SH-SY5Y (cell line): Measurements from ENCODE around the gene ADK.
A peak's percentile ranks its signal among the peaks of the same experiment; 100 is the strongest.

Experiments
- GATA2 ChIP-seq: IDR thresholded peaks from 2 replicates; pipeline ENCODE4 v1.6.1; 2011; ENCODE audit warnings: mild to moderate bottlenecking, low read depth, low read length
- GATA3 ChIP-seq: IDR thresholded peaks from 2 replicates; pipeline ENCODE4 v1.6.1; 2011; ENCODE audit warnings: low read depth, mild to moderate bottlenecking, low read length, moderate library complexity

The ADK gene

GRCh38 chr10:74642901-74643595 is 492.0 kb downstream of the ADK start:
- no peak for TF ChIP-seq GATA3
- TF ChIP-seq GATA2 = no peak

DNA sequence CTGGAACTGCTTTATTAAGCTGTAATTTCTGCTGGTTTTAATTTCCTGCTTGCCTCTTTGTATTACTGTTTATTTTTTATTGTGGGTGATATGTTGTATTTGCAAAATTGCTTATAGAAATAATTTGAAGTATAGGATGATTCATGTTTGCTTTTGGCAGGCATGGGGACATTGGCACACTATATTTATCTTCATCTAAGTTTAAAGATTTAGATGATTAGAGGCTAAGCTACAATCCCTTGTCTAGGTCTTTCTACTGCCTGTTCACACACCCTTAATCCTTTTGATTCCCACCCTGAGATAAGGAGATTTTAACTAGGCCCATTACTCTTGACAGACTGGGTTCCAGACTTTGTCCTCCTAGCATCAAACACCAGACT is 492.6 kb downstream of the ADK start:
- TF ChIP-seq GATA3 (no peak), GATA2 (no peak)

DNA sequence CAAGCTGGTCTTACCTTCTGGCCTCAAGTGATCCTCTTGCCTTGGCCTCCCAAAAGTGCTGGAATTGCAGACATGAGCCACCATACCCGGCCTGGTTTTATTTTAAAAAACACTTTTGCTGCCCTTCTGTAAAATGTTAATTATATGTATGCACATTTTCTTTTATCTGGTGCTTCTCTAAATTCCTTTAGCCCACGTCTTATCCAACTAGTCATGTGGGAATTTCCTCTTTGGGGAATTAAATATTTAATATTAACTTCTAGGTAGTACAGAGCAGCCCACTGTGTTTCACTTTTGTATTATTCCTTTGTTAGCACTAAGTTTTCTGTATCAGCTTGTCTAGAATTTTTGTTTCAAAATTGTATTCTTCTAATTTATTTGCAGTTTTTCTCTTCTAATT is 493.7 kb downstream of the ADK start:
- no peak for TF ChIP-seq GATA2
- no peak for TF ChIP-seq GATA3

GRCh38 chr10:74645692-74646091 is 494.7 kb downstream of the ADK start:
- no peak for TF ChIP-seq GATA3

DNA sequence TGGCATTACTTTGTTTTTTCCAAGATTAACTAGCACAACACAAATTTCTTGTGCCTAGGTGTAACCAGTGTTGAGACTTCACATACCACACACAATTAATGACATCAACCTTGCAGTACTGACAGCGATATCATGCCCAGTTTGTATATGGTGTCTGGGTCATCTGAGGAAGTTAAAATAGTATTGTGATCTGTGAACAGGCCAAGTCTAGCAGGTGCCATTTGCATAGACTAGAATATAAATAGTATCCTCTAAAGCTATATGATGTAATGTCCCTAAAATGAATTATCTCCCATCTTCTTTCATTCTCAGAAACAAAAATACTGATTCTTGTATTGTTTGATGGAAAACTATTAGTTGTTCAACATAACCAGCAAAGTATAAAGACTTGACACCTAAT is 499.6 kb downstream of the ADK start:
- TF ChIP-seq GATA3 (no peak), GATA2 (no peak)

DNA sequence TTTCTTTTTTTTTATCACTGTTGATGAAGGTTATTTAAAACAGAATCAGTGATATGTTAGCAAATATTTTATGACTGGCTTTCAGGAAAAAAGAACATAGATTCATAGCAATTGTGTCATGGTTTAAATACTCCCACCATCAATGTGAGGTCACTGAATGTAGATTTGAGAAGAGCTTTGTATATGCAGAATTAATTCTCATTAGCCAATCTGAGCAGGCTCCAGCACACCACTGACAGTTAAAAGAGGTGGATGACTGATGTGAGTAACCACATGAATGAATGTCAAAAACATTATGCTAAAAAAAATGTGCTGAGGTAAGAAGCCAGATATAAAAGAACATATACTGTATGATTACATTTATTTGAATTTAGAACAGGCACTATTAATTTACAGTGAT is 500.5 kb downstream of the ADK start:
- TF ChIP-seq GATA2 (no peak), GATA3 (no peak)

DNA sequence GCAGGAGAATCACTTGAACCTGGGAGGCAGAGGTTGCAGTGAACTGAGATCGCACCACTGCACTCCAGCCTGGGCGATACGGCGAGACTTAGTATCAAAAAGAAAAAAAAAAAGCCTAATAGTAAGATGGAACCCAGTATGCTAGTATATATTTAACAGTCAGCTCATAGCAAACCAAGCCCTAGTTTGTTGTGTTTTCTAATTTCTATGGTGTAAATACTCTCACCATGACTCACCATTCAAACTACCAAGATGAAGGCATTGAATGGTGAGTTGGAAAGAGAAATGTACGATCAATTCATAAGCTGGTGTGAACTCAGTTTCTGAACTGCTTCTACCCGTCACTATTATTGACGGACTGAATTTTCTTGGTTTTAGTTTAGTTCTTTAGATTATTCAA is 501.6 kb downstream of the ADK start:
- TF ChIP-seq GATA2 (no peak), GATA3 (no peak)

DNA sequence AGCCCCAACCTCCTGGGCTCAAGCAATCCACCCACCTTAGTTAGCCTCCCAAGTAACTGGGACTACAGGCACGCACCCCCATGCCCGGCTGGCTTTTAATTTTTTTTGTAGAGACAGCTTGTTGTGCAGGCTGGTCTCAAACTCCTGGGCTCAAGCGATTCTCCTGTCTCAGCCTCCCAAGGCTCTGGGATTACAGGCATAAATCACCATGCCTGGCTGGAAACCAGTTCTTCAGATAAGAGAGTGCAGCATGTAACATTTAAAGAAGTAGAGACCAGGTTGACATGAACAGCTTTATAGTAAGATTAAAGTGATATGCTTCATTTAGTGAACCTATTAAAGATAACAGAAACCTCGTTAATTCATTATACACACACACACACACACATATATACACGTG is 507.5 kb downstream of the ADK start:
- TF ChIP-seq GATA3 (no peak), GATA2 (no peak)

GRCh38 chr10:74662635-74663034 is 511.6 kb downstream of the ADK start:
- TF ChIP-seq GATA2 (no peak), GATA3 (no peak)

DNA sequence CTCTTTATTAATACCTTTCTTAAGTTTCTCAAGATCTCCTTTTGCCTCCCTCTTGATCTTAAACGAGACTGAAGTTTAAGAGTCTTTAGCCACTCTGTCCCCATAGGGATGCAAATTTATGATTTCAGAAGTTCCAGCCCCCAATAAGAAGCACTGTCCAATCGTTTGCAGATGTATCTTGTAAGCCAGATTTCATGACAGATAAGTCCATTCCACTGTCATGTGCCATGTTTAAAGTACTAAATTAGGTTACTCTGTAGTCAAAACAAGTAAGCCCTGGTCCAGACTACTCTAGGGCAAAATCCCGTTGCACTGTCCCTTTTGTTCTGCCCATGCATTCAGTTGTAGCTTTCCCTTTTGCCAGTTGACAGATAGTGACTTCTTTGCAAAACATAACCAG is 518.2 kb downstream of the ADK start:
- peak; percentile 88 for TF ChIP-seq GATA3
- peak; percentile 79; the same call in 1 of the 2 replicates for TF ChIP-seq GATA2

- no peak for TF ChIP-seq GATA2
- TF ChIP-seq GATA3 = no peak
These were observed 520.7 kb downstream of the ADK start for GRCh38 chr10:74671716-74672115.

DNA sequence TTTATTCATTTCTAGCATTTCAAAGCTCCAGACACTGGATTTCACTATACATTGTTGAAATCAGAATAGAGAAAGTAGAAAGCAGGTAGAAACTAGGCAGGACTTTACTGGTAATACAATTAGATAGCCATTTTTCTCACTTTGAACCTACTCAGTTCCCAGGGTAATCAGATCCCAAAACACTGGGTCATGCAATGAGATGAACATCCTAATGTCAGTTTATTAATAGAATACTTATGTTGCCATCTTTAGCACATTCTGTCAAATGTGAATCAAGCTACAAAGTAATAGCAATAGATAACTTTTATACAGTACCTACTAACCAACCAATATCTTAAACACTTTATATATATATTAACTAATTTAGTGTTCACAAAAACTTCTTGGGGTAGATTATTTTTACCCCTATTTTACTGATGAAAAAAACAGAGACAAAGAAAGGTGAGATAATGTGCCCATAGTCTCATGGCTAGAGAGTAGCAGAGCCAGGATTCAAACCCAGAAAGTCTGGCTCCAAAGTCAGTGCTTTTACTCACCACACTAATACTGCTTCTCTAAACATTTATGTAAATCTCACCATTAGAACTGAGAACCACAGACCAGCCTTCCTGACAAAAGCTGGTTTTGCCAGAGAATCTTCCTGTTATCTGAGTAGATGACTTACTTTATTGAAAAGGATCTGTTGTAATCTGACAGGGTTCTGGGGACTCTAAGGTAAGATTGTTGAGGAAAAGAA is 521.6 kb downstream of the ADK start:
- TF ChIP-seq GATA2 (no peak), GATA3 (no peak)

DNA sequence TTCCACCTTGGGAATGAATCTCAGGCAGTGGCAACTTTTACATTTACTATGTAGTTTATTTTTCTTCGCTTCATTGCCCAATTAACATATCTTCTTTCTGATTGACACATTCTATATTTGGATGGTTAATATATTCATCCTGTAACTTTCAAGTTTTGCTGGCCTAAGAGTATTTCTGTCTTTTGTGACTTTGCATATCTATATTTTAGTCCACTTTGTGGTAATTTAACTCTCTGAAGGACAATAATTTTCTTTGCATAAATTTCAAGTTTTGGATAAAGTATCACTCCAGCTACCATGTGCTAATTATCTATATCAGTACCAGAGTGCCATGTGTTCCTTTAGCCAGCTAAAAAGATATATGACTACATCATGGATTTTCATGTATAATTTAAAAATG is 523.9 kb downstream of the ADK start:
- TF ChIP-seq GATA3 = no peak

GRCh38 chr10:74675484-74675883 is 524.5 kb downstream of the ADK start:
- TF ChIP-seq GATA2 = no peak
- TF ChIP-seq GATA3 = no peak

- TF ChIP-seq GATA3 (no peak), GATA2 (no peak)
These were observed 526.9 kb downstream of the ADK start for GRCh38 chr10:74677951-74678350.
